ENCODE results near the gene PRKCA.
A peak's percentile ranks its signal among the peaks of the same experiment; 100 is the strongest.

PRKCA gene

DNA sequence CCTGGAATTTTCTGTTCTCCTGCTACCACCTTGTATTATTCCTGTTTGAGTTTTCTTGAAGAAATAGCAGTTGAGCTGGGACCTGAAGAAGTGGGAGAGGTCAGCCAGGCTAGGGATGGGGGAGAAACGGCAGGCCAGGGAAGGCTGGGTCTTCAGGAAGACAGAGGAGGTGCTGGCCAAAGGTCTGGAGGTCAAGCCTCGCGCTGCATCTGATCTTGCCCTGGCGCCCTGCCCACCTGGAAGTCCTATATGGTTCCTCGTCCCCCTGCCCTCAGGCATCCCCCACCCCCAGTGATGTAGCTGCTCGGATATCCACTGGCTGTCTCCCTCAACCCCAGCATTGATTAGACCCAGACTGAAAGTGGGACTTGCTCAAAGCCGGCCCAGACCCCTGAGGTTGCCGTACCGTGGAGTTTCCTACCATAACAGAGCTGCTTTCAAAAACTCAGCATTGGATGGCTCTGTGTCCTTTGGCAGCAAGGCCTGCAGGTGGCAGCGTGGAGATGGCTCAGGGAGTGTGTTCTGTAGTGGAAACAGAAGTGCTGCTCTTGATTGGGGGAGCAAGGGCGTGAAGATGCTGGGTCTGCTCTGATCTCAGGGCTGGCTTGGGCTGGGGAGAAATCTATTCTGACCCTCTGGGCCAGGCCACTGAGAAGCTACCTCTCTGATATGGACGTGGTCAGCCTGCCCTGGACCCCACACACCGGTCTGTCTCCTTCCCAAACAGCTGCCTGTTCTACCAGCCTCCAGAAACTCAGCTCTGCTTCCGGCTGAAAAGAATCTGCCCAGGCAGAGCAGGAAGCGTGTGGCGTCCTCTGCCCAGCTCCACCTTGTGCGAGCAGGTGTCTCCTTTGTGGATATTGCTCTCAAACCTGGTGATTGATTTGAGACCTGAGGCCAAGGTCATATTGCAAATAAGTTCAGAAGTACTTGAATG is 425.5 kb downstream of the PRKCA start:
- DNase-seq: peak; percentile 79

DNA sequence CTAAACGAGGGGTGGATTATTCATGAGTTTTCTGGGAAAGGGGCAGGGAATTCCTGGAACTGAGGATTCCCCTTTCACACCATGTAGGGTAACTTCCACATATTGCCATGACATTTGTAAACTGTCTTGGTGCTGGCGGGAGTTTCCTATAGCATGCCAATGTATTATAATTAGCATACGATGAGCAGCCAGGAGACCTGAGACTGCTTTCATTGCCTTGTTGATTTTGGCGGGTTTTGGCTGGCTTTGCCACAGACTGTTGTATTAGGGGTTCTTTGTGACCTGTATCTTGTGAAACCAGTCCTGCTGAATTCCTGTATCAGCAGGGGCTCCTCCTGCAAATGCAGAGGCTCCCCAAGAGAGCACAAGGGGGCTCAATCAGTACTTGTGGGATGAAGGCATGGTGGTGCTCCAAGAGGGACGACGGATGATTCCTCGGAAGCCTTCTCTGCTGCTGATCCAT is 428.1 kb downstream of the PRKCA start:
- no peak for DNase-seq

DNA sequence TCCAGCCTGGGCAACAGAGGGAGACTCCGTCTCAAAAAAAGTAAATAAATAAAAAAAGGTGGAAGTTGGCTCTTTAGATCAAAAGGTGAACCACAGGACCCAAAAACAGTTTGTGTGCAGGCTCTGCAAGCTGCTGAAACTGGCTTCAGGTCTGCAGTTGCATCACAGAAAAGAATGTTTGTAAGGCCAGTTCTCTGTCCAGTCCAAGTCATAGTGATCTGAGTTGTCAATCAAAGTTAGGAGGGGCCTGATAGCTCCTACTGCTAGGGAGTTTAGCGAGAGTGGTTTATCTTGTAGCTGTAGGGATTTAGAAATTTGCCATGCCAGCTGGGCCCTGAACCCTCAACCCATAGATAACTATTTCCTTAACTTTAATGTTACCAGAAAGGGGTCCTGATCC is 431.3 kb downstream of the PRKCA start:
- DNase-seq: no peak

DNA sequence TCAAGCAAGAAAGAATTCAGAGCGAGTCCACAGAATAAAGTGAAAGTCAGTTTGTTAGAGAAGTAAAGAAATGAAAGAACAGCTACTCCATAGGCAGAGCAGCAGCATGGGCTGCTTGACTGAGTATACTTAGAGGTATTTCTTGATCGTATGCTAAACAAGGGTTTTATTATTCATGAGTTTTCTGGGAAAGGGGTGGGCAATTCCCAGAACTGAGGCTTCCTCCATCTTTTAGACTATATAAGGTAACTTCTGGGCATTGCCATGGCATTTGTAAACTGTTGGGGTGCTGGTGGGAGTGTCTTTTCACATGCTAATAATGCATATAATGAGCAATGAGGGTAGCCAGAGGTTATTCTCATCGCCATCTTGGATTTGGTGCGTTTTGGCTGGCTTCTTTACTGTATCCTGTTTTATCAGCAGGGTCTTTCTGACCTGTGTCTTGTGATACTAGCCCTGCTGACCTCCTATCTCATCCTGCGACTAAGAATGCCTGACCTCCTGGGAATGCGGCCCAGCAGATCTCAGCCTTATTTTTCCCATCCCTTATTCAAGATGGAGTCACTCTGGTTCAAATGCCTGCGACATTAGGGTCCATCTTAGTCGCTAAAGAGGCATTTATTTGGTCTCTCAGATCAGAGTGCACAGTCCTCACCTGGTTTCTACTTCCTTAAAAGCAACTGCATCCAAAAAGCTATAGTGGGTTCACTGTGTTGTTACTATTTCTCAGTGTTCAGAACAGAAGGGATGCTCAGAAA is 432.0 kb downstream of the PRKCA start:
- DNase-seq: no peak

DNA sequence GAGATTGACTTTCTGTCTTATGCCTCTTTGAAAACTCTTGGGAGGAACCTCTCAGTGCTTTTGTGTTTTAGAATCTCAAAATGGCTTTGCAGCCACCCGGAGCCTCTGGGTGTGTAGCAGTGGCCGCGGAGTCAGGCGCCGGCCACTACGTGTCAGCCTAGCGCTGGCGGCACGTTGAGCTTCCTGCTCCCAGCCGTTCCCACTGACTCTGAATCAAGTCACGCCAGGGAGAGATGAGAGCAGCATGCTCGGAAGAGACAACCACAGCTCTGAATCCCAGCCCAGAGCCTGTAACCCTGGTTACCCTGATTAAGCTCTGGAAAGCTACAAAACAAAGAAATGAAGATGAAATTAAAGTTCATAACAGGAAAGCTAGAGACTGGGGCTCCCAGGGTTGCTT is 435.1 kb downstream of the PRKCA start:
- peak; percentile 70 for DNase-seq

DNA sequence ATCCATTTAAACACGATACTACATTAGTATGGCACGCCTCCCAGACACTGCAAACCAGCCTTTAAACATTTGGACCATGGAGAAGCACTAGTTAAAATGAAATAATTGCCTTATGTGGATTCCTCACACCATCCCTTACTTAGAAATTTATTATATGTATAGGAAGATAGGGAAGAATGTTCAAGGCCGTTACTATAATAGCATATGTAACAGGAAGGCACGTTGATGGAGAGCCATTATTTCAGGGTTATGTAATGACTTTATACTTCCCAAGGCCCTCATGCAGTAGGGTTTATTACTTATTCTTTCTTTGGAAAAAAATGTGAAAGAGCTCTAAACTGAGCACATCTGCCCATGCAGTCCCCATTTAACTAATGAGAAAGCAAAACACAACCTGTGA is 435.9 kb downstream of the PRKCA start:
- DNase-seq: no peak

DNA sequence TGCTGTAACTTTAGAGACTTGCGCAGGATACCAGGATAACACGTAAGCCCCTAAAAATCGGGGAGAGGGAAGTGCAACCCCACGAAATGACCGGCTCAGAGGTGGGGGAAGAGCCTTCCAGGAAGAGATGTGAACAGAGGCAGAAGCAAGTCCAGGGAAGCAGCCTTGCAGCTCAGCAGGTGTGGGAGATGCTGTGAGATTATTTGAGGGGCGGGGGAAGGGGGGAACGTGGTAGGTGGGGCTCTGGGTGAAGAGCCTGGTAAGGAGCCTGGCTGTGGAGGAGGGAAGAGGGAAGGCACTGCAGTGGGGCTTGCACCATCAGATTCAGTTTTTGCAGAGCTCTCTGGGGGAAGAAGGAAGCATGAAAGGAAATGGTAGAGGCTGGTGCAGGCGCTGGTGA is 437.1 kb downstream of the PRKCA start:
- no peak for DNase-seq

DNA sequence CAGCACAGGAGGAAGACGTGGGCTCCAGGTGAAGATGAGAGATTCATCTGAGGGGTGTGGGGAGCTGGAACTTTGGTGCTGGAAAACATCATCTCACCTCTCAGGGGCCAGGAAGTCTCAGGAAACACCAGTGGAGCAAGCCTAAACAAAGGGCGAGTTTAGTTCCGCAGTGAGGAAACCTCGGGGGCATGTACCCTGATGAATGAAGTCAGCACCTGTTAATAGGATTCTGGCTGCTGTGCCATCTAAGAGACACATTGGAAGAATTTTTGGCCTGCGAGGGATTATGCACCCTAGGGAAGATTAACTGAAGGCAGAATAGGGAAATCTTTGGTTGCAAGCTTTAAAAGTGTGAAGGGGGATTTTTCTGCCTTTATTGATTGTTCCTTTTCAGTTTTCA is 437.8 kb downstream of the PRKCA start:
- no peak for DNase-seq

DNA sequence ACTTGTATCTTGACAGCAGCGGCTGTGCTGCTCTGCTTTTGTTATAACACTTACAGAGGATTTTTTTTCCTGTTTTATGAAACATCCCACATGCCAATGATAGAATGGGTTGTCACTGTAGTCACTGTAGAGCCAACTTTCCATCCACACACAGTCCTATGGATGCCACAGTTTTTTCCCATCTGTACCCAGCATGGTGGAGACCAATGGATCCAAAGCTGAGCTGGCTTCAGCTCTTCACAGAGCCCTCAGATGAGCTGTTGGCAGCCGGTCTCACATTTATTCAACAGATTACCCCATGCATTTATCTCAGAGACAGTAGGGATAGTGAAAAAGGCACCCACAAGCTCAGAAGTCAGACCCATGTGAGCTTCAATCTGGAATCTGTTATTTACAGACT is 441.1 kb downstream of the PRKCA start:
- DNase-seq: no peak

DNA sequence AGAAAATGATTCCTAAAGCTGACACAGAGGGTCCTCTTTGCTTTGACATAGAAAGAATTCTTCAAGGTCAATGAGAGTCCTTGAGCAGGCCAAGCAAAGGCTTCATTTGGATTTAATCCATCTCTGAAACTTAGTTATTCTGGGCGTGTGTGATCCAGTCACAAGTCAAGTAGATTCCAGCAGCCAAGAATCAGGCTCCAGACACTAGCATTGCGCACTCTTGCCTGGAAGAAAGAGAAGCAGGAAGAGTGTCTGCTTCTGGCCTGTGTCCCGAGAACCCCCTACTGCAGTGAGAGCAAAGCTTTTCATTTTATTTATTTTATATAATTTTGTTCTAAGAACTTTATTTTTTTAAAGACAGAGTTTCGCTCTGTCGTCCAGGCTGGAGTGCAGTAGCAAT is 444.3 kb downstream of the PRKCA start:
- DNase-seq: no peak

DNA sequence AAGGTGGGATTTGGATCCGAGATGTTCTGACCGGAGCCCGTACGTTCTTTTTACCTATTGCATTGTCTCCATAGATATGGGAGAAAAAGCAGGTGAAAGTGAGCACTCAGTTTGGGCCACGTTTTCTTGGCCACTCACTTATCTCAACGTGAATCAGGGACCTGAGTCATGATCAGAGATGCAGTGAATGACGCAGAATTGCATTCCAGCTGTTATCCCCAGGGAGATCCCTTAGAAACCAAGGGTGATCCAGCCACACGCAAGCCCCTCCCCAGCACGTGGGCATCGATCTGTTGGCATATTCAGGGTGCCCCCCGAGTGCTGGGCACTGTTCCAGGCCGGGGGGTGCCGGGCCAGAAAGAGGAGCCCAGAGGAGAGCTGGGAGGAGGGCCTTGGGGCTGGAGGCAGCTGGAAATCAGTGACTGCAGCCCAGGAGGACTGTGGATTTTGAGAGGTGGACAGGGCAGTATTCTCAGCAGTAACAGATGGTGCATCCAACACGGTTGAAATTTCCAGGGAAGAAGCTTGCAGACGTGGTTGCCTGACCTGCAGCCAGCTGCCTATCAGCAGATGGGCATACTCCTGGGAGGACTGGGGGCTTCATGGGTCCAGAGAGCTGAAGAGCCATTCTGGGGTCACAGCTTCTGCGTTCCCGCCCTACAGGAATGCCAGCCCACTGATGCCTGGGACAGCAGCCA is 445.3 kb downstream of the PRKCA start:
- no peak for DNase-seq

DNA sequence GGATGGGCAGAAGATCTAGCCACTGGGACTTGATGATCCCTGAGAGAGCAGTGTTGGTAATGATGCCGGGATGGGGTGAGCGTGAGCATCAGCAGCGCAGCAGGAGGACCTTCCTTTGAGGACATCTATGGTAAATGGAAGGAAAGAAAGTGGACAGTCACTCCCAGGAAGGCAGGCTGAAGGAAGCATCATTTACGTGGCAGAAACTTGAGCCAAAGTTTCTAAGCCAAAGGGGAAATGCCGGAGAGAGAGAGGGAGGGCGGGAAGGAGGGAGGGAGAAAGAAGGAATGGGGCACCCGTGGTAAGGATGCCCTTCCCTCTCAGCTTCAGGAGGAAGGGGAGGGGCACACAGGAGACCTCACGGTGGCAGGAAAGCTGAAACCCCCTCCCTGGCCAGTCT is 446.2 kb downstream of the PRKCA start:
- no peak for DNase-seq

DNA sequence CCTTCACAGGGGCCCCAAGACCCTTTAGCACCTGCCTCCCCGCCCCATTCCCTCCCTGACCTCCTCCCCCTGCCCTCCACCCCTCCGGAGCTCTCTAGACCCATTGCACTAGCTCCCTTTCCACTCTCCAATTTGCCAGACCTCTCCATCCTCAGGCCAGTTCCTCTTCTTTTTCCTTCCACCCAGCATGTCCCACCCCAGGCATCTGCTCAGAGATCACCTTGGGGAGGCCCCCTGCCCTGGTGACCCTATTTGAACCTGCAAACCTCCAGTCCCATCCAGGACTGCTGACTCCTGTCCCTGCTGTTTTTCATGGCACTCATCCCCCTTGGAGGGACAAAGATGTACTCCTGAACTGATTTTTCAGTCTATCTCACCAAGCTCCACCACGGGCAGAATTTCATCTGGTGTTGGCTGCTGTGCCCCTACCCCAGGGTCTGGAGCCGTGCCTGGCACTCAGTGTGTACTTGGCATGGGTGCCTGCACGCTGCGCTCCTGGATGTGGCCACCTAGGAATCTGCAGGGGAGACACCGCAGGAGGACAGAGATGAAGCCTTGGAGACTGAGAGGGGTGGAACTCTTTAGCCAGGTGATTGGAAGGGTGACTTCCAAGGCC is 446.9 kb downstream of the PRKCA start:
- DNase-seq: no peak

DNA sequence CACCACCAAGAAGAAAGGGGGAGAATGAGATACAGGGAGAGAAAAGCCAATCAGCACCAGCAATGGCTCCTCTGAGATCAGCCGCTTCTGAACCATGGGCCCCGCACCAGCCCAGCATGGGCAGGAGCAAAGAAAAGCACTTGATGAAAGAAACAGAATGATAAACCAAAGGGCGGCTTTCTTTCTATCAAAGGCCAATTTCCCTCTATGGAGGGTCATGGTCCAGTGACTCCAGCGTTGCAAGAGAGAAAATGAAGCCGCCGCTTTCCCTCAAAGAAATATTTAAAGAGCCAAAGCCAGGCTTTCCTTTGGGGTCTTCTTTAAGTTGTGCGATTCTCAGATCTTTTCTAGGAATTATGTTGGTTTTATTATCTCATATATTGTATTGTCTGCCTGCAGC is 447.7 kb downstream of the PRKCA start:
- DNase-seq: no peak

DNA sequence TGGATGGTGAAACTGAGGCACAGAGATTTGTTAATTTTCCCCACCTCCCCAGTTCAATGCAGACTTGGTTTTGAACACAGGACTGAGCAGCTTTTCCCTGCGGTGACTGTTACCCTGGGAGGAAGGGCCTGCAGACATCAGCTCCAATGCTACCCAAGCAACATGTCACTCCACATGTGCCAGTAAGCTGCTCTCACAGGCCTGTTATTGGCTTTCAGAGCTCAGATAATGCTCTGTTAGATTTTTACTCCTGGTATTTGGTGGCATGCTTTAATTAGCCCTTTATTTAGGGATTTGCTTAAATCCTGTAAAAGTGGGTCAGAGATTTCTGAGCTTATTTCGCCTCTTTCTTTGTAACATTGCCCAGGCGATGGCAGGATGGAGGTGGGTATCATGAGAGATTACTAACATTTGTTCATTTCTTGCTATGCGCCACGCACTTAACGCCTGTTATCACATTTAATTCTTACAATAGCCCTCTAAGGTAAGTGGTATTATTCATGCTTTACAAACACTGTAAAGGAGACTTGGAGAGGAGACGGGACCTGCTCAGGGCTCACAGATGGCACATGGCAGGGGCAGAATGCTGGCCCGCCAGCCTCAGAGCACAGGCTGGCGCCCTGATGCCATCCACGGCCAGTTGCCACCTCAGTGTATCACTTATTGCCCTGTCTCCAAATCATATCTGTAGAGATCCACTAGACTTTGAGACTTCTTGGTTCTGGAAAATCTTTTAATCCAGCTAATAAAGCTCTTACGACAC is 448.5 kb downstream of the PRKCA start:
- no peak for DNase-seq

DNA sequence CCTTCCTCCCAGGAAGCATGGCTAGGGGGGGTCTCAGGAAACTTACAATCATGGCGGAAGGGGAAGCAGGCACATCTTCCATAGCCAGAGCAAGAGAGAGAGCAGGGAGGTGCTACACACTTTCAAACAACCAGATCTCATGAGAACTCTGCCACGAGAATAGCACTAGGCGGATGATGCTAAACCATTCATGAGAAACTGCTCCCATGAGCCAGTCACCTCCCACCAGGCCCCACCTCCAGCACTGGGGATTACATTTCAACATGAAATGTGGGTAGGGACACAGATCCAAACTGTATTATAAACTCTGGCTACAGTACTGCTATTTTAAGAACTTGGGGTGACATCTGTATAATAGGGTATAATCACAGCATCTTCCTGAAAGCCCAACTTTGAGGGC is 449.4 kb downstream of the PRKCA start:
- no peak for DNase-seq

DNA sequence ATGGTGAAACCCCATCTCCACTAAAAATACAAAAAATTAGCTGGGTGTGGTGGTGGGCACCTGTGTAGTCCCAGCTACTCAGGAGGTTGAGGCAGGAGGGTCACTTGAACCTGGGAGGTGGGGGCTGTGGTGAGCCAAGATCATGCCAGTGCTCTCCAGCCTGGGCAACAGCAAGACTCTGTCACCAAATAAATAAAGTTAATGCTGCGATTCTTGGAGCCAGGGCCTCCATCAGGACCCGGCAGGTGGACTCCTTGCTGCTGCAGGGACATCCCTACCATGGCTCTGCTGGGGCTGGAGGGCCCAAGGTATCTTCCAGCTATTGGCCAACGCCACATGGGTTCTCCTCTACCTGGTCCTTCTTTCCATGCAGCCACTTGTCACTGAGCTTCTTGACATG is 450.0 kb downstream of the PRKCA start:
- no peak for DNase-seq

DNA sequence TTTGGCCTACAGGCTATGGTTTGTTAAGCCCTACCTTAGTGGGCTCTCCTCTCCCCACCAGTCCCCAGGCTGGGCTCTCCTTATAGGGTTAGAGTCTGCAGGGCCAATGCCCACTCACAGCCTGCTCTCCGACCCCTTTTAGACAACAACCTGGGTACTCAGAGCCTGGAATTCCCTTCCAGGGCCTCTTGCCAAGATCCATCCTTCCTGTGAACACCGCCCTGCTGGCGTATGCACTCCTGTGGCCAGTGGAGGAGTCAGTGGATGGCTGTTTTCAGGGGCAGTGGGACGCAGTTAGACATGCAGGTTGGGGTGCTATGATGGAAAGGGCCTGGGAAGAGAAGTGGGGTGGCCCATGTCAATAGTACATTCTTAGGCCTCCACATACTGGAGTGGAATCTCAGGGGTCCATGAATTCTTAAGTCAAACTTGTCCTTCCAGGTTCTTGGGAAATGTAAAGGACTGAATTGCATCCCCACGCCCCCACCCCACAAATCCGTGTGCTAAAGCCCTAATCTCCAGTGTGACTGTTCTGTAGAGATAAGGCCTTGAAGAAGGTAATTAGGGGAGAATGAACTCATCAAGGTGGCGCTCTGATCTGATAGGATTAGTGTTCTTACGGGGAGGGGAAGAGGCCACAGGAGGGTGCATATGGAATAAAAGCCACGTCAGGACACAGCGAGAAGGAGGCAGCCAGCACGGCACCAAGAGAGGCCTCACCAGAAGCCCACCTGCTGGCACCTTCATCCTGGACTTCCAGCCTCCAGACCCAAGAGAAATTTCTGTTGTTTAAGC is 450.9 kb downstream of the PRKCA start:
- DNase-seq: no peak

DNA sequence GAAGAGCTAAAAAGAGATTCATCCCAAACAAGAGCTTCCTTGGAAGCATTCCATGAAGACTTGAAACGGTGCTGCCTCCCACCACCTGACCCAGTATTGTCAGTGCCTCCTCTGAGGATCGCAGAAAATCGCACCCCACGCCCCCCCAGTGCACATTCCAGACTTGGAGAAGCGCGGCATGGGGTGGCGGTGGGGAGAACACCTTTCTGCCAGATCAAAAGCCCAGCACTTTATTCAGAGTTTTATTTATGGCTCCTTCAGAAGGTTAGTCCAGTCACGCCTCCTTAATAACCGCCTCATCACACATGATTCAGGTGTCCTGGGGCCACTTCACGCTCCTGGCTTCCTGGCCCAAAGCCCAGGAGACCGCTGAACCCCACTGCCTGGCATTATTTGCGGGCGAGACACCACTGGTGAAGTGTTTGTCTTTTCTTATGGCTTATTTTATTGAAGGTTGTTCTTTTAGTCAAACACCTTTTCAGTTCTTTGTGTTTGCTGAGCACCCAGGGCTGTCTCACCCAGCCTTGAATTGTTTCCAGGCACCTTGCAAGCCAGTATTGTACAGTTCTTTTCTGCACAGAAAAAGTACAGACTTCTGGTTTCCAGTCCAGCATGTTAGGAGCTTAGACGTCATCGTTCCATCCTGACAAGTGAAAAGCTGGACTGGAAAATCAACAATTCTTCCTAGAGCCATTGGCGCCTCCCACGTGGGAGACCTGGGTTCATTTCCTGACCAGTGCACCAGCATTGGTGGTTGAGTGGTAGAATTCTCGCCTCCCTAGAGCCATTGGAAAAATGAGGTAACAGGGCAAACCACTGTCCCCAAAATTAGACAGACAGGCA is 452.9 kb downstream of the PRKCA start:
- no peak for DNase-seq

DNA sequence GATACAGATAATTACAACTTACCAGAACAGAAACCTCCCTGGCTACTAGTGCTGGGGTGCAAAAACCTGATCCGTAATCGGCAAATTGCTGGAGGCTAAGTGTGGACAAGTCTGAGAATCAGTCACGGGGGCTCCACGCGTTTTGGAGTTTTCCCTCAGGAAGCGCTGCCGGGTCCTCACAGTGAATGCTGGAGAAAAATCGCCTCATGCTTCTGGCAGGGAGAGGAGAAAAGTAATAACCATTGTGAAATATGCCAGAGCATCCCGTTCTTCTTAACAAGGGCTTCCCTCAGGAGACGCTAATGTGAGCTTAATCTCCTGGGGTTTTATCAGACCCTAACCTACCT is 453.5 kb downstream of the PRKCA start:
- DNase-seq: no peak

DNA sequence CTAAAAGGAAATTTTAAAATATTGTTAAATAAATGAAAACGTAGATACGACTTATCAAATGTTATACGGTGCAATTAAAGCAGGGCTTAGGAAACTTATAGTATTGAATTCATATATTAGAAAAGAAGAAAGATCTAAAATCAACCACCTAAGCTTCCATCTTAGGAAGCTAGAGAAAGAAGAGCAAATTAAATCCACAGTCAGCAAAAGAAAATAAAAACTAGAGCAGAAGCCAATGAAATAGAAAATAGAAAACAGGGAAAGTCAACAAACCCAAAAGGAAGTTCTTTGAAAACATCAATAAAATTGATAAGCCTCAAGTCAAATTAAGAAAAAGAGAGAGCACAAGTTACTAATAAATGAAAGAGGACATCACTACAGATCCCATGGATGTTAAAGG is 457.9 kb downstream of the PRKCA start:
- DNase-seq: no peak

Data from right forelimb (tissue), 1 donor.